Measurements from ENCODE around the gene KDM5B.

DNA sequence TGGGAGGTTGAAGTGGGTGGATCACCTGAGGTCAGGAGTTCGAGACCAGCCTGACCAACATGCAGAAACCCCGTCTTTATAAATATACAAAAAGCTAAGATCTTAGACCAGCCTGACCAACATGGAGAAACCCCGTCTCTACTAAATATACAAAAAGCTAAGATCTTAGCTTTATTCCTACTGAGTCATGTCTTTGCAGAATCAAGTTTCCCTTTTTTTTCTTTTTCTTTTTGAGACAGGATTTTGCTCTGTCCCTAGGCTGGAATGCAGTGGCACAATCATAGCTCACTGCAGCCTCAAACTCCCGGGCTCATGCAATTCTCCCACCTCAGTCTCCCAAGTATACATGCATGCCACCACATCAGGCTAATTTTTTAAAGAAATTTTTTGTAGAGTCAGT is 21.4 kb downstream of the KDM5B start:
- no peak for TF ChIP-seq POLR2AphosphoS5 (IDR thresholded peaks at IDR 0.05; ENCODE audit: low read depth, low read length)
- no peak for TF ChIP-seq POLR2A (IDR thresholded peaks at IDR 0.05; ENCODE audit: low read depth, low read length)

All from GM12892 (cell line).